Activated naive CD4-positive, alpha-beta T cell treated with anti-CD3 and anti-CD28 coated beads, Interleukin-2, amount 10 ng/mL, durations not matched to agents 7 days and 5 days (primary cell): ENCODE measurements around the gene NEK1.
A peak's percentile ranks its signal among the peaks of the same experiment; 100 is the strongest.

Experiments used
- CTCF ChIA-PET: fragments of 350-600 bp; sonication (Branson Sonifier 250); formaldehyde crosslinking; loops from one replicate; lab custom pipeline; 2021; ENCODE audit warnings: antibody characterized with exemption; lab: Charles Lee
- DNase-seq: peaks from one replicate; pipeline ENCODE4 v3.0.0-alpha.2; 2020
- H3K27ac Mint-ChIP-seq: one replicate; pipeline ENCODE4 v1.8.0; 2021; ENCODE audit warnings: mild to moderate bottlenecking, moderate library complexity, mixed read lengths
- H3K27me3 Mint-ChIP-seq: one replicate; pipeline ENCODE4 v1.8.0; 2021; ENCODE audit warnings: mild to moderate bottlenecking, mixed read lengths
- H3K36me3 Mint-ChIP-seq: one replicate; pipeline ENCODE4 v1.8.0; 2021; ENCODE audit warnings: mixed read lengths
- H3K4me1 Mint-ChIP-seq: one replicate; pipeline ENCODE4 v1.8.0; 2021; ENCODE audit warnings: mixed read lengths
- H3K4me3 Mint-ChIP-seq: one replicate; pipeline ENCODE4 v1.8.0; 2021; ENCODE audit warnings: mild to moderate bottlenecking, moderate library complexity, mixed read lengths
- H3K9me3 Mint-ChIP-seq: one replicate; pipeline ENCODE4 v1.8.0; 2021; ENCODE audit warnings: mixed read lengths

NEK1 gene

GRCh38 chr4:169611991-169612870 lies at the start of gene NEK1:
Gene NEK1 (minus strand): TSS chr4:169612583. CDS start chr4:169602630, 9,953 bp downstream.
- Mint-ChIP-seq H3K4me3 (peak within 1 kb of the TSS; percentile 89), H3K27ac (peak within 1 kb of the TSS; percentile 97), H3K9me3 (no peaks in the 10 kb centered on the region), H3K27me3 (no peaks in the 10 kb centered on the region), H3K36me3 (peaks cover 9% of the 10 kb centered on the region), H3K4me1 (peaks cover 44% of the 10 kb centered on the region)
- CTCF ChIA-PET, result interaction anchor here (1.0 to 1.9 kb wide), 10 partner anchors 47 to 602 kb away, joined by 3 to 10 read pairs (median 4); partner anchors contain the start of gene CBR4
- DNase-seq, result peak; percentile 92

- Mint-ChIP-seq H3K4me1 (peaks cover 30% of the 10 kb centered on the region), H3K27ac (no peak overlapping the region), H3K4me3 (no peak overlapping the region), H3K9me3 (no peaks in the 10 kb centered on the region), H3K27me3 (no peaks in the 10 kb centered on the region), H3K36me3 (peaks cover 9% of the 10 kb centered on the region)
- no peak for DNase-seq
- CTCF ChIA-PET, result interaction anchor here (1.0 to 1.4 kb wide), 2 partner anchors 49 to 50 kb away, joined by 4 to 5 read pairs; partner anchors contain the start of gene NEK1
Observed at GRCh38 chr4:169661761-169662160, 49.4 kb upstream of the NEK1 start.

- CTCF ChIA-PET, result interaction anchor here (1.4 kb wide), 1 partner anchor 49 kb away, joined by 4 read pairs; the partner anchor contains the start of gene NEK1
- H3K4me3 Mint-ChIP-seq, result no peak overlapping the region
- DNase-seq, result no peak
- no peaks in the 10 kb centered on the region for H3K9me3 Mint-ChIP-seq
- peaks cover 30% of the 10 kb centered on the region for H3K4me1 Mint-ChIP-seq
- H3K36me3 Mint-ChIP-seq, result peaks cover 8% of the 10 kb centered on the region
- H3K27ac Mint-ChIP-seq, result no peak overlapping the region
- H3K27me3 Mint-ChIP-seq, result no peaks in the 10 kb centered on the region
Observed at GRCh38 chr4:169660929-169661328, 48.5 kb upstream of the NEK1 start.

- CTCF ChIA-PET, result interaction anchor here (1.1 to 2.2 kb wide), 4 partner anchors 10 to 47 kb away, joined by 4 to 9 read pairs (median 5); partner anchors contain the start of genes CLCN3 and NEK1
- H3K4me3 Mint-ChIP-seq, result peak overlapping the region; percentile 45
- DNase-seq, result peak; percentile 71
- H3K27ac Mint-ChIP-seq, result peak overlapping the region; percentile 82
- no peaks in the 10 kb centered on the region for H3K9me3 Mint-ChIP-seq
- peaks cover 7% of the 10 kb centered on the region for H3K36me3 Mint-ChIP-seq
- peaks cover 24% of the 10 kb centered on the region for H3K4me1 Mint-ChIP-seq
- no peaks in the 10 kb centered on the region for H3K27me3 Mint-ChIP-seq
Observed at GRCh38 chr4:169659716-169660670, 47.6 kb upstream of the NEK1 start.

- CTCF ChIA-PET, result interaction anchor here (1.1 to 2.2 kb wide), 4 partner anchors 10 to 46 kb away, joined by 4 to 9 read pairs (median 5); partner anchors contain the start of genes CLCN3 and NEK1
- Mint-ChIP-seq H3K4me3 (no peak overlapping the region), H3K4me1 (peaks cover 20% of the 10 kb centered on the region), H3K9me3 (no peaks in the 10 kb centered on the region), H3K36me3 (peaks cover 9% of the 10 kb centered on the region), H3K27ac (no peak overlapping the region), H3K27me3 (no peaks in the 10 kb centered on the region)
- no peak for DNase-seq
Observed at GRCh38 chr4:169658975-169659715, 46.8 kb upstream of the NEK1 start.

GRCh38 chr4:169658196-169658595 lies 45.8 kb upstream of the NEK1 start:
- no peak for DNase-seq
- Mint-ChIP-seq H3K4me3 (no peak overlapping the region), H3K36me3 (peaks cover 11% of the 10 kb centered on the region), H3K4me1 (peaks cover 16% of the 10 kb centered on the region), H3K27me3 (no peaks in the 10 kb centered on the region), H3K27ac (no peak overlapping the region), H3K9me3 (no peaks in the 10 kb centered on the region)
- CTCF ChIA-PET, result interaction anchor here (2.2 kb wide), 1 partner anchor 45 kb away, joined by 9 read pairs; the partner anchor contains the start of gene NEK1

- no peaks in the 10 kb centered on the region for H3K27me3 Mint-ChIP-seq
- H3K4me1 Mint-ChIP-seq, result peaks cover 16% of the 10 kb centered on the region
- peaks cover 15% of the 10 kb centered on the region for H3K36me3 Mint-ChIP-seq
- H3K4me3 Mint-ChIP-seq, result no peak overlapping the region
- no peak overlapping the region for H3K27ac Mint-ChIP-seq
- no peaks in the 10 kb centered on the region for H3K9me3 Mint-ChIP-seq
- no peak for DNase-seq
- CTCF ChIA-PET, result no interaction called here
Observed at GRCh38 chr4:169657470-169658107, 45.2 kb upstream of the NEK1 start.

- Mint-ChIP-seq H3K27me3 (no peaks in the 10 kb centered on the region), H3K27ac (no peak overlapping the region), H3K4me3 (no peak overlapping the region), H3K9me3 (no peaks in the 10 kb centered on the region), H3K36me3 (peaks cover 15% of the 10 kb centered on the region), H3K4me1 (peaks cover 14% of the 10 kb centered on the region)
- DNase-seq, result no peak
- CTCF ChIA-PET, result interaction anchor here (0.6 kb wide), 1 partner anchor 605 kb away, joined by 3 read pairs; no protein-coding TSS in a partner anchor
Observed at GRCh38 chr4:169655401-169655800, 43.0 kb upstream of the NEK1 start.

- Mint-ChIP-seq H3K4me1 (no peaks in the 10 kb centered on the region), H3K36me3 (peaks cover 14% of the 10 kb centered on the region), H3K27ac (no peak overlapping the region), H3K9me3 (no peaks in the 10 kb centered on the region), H3K4me3 (no peak overlapping the region), H3K27me3 (no peaks in the 10 kb centered on the region)
- DNase-seq, result no peak
- CTCF ChIA-PET, result no interaction called here
Observed at GRCh38 chr4:169652535-169652934, 40.2 kb upstream of the NEK1 start.

GRCh38 chr4:169650227-169650936 lies 38.0 kb upstream of the NEK1 start:
- H3K27ac Mint-ChIP-seq, result no peak overlapping the region
- H3K9me3 Mint-ChIP-seq, result no peaks in the 10 kb centered on the region
- H3K4me3 Mint-ChIP-seq, result no peak overlapping the region
- no peaks in the 10 kb centered on the region for H3K27me3 Mint-ChIP-seq
- DNase-seq, result no peak
- no peaks in the 10 kb centered on the region for H3K4me1 Mint-ChIP-seq
- CTCF ChIA-PET, result interaction anchor here (1.9 kb wide), 1 partner anchor 9 kb away, joined by 5 read pairs; no protein-coding TSS in a partner anchor
- H3K36me3 Mint-ChIP-seq, result peaks cover 11% of the 10 kb centered on the region

- Mint-ChIP-seq H3K27ac (no peak overlapping the region), H3K9me3 (no peaks in the 10 kb centered on the region), H3K36me3 (peaks cover 10% of the 10 kb centered on the region), H3K4me1 (no peaks in the 10 kb centered on the region), H3K27me3 (no peaks in the 10 kb centered on the region), H3K4me3 (no peak overlapping the region)
- CTCF ChIA-PET, result interaction anchor here (1.9 kb wide), 1 partner anchor 10 kb away, joined by 5 read pairs; no protein-coding TSS in a partner anchor
- no peak for DNase-seq
Observed at GRCh38 chr4:169649545-169650226, 37.3 kb upstream of the NEK1 start.

- CTCF ChIA-PET, result no interaction called here
- Mint-ChIP-seq H3K27ac (no peak overlapping the region), H3K4me1 (no peaks in the 10 kb centered on the region), H3K9me3 (no peaks in the 10 kb centered on the region), H3K4me3 (no peak overlapping the region), H3K36me3 (peaks cover 14% of the 10 kb centered on the region), H3K27me3 (no peaks in the 10 kb centered on the region)
- no peak for DNase-seq
Observed at GRCh38 chr4:169645627-169646026, 33.2 kb upstream of the NEK1 start.
